Posterior vena cava (tissue), 2 donors: ENCODE data around the gene TGFB1I1. TPM values are rescaled to one million over a fixed set of nuclear protein-coding genes. Genes with fewer than 3 reads are reported as not detected.
A peak's percentile ranks its signal among the peaks of the same experiment; 100 is the strongest.
"Not testable (repeated sequence)": the region's sequence is repeated elsewhere in the genome, so short reads cannot be mapped to it uniquely, and the experiment has no call there.

Experiments used
- DNase-seq: peaks from one replicate; pipeline ENCODE4 v3.0.0-alpha.2; 2020; ENCODE audit warnings: low spot score
- intact Hi-C, 2 donors: fragments of 100-400 bp; cut with DNase I; formaldehyde crosslinking; loops; one replicate each; pipeline versions ENCODE4 v1.14.1 to v1.14.2; 2022 to 2023
- total RNA-seq, 2 donors: library from RNA; stranded (reverse); fragmentation: NEBNext Ultra II Directional; extraction: Animal tissue kit (Norgen Biotek cat#: 25700); gene quantifications; one replicate each; pipeline ENCODE4 v1.2.1, GENCODE V29; 2021
- donor health status: DM: yes; HTN: yes; CAD: no.
- donor health status: DM: yes; HTN: yes; CAD: no.

The TGFB1I1 gene
- total RNA-seq, 2 donors from 2014 or later = 232 to 239 TPM

DNA sequence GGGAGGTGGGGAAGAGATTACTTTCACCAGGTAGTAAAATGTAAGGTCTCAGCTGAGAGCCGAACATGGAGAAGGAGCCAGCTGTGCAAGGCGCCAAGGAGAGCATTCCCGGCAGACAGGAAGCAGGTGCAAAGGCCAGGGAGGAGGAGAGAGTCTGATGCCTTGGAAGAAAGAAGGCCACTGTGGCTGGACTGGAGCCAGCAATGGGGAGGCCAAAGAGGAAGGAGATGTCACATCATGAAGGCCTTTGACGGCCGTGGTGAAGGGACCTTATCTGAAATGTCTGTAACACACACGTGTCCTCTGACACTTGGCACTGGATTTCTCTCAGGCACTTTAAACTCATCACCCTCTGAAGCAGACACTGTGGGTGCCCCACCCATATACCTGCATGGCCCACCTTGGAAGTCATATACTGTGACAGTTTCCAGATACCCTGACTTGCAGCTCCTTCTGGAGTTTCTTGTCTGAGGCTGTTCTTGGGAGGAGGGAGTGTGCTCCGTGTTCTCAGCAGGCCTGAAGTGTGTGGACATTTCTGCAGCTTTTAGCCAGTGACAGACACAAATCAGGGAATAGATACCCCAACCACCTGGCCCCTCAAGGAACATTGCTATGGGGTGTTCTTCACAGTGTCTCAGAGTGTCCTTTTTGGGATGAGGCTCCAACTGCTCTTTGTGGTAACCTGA, 9.0 kb downstream of the TGFB1I1 start:
- intact Hi-C loops = no loop called here
- no peak for DNase-seq

DNA sequence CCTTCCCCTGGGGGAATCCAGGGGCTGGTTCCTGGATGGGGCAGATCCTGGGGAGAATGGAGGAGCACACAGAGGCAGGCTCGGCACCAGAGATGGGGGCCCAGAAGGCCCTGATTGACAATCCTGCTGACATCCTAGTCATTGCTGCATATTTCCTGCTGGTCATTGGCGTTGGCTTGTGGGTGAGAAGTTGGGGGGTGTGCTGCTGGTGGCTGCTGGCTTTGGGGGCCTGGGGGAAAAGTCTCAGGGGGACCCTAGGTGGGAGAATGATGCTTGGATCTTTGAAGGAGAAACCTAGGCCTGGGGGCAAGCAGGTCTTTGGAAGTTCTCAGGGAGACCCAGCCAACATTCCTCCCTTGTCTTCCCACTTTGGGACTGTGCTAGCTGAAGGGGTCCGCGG, 11.1 kb downstream of the TGFB1I1 start, which contains the start of gene SLC5A2:
Gene SLC5A2, plus strand, starts transcription at position 43 of the 400 bp plus-strand sequence. Its CDS starts 14 bp downstream, at position 57.
- peak; percentile 55 for DNase-seq

DNA sequence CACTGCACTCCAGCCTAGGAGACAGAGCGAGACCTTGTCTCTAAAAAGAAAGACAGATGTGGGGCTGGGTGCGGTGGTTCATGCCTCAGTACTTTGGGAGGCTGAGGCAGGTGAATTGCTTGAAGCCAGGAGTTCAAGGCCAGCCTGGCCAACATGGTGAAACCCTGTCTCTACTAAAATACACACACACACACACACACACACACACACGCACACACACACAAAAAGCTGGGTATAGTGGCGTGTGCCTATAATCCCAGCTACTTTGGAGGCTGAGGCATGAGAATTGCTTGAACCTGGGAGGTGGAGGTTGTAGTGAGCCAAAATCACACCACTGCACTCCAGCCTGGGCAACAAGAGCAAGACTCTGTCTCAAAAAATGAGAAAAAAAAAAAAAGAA, 12.1 kb downstream of the TGFB1I1 start:
- peak; percentile 43 for DNase-seq
- intact Hi-C loops = not testable (repeated sequence)

More for the DNA sequence above, 11.1 kb downstream of the TGFB1I1 start, which contains the start of gene SLC5A2:
- intact Hi-C loops = no loop called here

DNA sequence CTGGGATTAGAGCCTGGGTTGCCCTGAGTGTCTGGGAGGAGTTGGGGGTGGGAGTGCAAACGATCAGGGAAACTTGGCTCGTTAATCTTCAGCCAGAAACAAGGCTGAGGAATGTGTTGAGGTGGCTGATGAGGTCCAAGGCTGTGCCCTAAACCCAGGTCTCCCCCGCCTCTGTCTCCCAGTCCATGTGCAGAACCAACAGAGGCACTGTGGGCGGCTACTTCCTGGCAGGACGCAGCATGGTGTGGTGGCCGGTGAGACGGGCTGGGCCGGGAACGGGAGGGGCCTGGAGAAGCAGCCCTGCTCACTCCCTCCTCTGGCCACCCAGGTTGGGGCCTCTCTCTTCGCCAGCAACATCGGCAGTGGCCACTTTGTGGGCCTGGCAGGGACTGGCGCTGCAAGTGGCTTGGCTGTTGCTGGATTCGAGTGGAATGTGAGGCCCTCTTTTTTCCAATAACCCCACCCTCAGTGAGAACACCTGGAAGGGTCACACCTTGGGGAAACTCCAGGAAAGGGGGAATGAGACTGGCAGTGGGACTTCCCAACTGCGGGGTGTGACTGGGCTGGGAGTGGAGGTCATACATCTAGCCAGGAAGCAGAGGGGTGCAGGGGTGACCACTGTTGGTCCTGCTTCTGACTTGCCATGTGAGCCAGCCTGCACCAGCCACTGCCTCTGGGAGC, 12.7 kb downstream of the TGFB1I1 start:
- intact Hi-C loops = no loop called here
- DNase-seq = peak; percentile 80

DNA sequence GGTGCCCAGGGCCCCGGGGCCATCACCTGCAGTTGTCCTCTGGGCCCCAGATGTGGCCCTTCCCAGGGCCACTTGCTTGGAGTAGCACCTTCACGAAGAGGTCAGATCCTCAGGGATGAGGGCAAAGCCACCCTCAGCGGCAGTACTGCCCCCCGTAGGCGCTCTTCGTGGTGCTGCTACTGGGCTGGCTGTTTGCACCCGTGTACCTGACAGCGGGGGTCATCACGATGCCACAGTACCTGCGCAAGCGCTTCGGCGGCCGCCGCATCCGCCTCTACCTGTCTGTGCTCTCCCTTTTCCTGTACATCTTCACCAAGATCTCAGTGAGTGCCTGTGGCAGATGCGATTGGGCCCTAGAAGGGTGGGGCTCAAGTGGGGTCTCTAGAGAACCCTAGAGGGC, 13.6 kb downstream of the TGFB1I1 start:
- DNase-seq = peak; percentile 74
- intact Hi-C loops = no loop called here

DNA sequence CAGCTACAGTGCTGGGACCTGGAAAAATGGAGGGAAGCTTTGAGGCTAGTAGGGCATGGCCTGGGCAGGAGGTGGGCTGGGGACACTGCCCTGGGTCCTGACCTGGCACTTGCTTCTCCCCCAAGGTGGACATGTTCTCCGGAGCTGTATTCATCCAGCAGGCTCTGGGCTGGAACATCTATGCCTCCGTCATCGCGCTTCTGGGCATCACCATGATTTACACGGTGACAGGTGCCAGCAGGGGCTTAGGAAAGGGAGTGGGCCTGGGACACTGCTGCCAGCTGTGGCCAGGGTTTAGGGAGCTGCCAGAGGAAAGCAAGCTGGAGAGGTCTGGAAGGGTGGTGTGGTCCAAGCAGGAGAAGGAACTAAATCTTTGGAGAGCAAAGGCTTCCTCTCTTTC, 14.1 kb downstream of the TGFB1I1 start:
- DNase-seq = no peak
- intact Hi-C loops = no loop called here

DNA sequence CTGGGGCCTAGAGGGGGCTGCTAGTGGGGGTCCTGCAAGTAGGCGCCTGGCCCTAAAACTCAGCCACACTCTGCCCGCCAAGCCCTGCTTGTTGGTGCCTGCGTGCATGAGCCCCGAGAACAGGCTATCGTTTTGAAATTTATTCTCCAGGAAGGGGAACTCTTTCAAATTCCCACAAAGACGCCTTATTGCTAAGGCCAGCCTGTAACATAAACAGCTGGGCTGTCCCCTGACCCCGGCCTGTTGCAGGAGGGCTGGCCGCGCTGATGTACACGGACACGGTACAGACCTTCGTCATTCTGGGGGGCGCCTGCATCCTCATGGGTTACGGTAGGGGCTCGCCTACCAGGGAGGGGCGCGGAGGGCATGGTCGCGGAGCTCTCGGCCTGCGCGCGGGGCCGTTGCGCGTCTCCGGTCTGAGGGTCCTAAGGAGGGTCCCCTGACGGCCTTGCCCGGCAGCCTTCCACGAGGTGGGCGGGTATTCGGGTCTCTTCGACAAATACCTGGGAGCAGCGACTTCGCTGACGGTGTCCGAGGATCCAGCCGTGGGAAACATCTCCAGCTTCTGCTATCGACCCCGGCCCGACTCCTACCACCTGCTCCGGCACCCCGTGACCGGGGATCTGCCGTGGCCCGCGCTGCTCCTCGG, 15.2 kb downstream of the TGFB1I1 start:
- DNase-seq = peak; percentile 80

DNA sequence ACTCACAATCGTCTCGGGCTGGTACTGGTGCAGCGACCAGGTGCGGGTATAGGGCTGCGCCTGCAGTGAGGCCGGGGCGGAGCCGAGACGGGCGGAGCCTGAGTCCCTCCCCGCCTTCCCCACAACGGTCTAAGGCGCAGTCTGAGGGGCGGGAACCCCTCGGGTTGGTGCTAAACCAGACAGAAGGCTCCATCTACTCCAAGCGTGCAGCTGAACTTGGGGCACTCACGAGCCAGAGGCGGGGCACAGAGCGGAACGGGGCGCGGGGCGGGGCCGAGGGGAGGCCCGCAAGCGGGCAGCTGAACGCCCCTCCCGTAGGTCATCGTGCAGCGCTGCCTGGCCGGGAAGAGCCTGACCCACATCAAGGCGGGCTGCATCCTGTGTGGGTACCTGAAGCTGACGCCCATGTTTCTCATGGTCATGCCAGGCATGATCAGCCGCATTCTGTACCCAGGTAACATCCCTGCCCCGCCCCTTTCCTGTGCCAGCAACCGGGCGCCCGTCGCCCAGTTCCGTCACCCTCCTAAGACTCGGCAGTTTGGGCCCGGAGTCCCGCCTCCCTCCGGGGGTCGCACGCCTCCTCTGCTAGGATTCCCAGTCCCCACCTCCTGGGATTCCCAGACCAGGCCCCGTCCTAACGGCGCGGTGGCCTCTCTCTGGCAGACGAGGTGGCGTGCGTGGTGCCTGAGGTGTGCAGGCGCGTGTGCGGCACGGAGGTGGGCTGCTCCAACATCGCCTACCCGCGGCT, 15.9 kb downstream of the TGFB1I1 start:
- peak; percentile 84 for DNase-seq
- intact Hi-C loops = no loop called here

More for the DNA sequence above, 15.2 kb downstream of the TGFB1I1 start:
- intact Hi-C loops = no loop called here

DNA sequence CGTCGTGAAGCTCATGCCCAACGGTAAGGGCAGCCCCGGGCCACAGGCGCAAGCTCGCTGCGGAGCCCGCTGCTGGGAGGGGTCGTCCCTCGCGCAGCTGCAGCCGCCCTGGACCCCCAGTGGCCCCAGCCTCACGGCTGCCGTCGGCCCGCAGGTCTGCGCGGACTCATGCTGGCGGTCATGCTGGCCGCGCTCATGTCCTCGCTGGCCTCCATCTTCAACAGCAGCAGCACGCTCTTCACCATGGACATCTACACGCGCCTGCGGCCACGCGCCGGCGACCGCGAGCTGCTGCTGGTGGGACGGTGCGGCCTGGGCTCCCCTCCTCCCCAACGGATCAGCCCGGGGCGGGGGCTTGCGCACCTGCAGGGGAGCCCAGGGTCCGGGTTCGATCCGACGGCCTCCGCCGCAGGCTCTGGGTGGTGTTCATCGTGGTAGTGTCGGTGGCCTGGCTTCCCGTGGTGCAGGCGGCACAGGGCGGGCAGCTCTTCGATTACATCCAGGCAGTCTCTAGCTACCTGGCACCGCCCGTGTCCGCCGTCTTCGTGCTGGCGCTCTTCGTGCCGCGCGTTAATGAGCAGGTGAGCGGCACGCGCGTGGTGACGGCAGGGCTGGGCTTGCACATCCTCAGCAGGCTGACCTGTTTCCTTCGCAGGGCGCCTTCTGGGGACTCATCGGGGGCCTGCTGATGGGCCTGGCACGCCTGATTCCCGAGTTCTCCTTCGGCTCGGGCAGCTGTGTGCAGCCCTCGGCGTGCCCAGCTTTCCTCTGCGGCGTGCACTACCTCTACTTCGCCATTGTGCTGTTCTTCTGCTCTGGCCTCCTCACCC, 16.7 kb downstream of the TGFB1I1 start:
- peak; percentile 81 for DNase-seq
- intact Hi-C loops = no loop called here

DNA sequence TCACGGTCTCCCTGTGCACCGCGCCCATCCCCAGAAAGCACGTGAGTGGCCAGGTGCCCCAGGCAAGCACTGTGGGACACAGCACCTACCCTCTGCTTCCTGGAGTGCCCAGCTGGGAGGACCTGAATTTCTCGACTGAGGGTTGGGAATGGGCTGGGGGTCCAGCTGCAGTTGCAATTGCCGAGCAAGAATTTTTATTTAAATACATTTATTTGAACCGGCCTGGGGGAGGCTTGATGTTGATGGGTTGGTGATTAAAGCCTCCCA, 17.3 kb downstream of the TGFB1I1 start:
- DNase-seq = no peak
- intact Hi-C loops = no loop called here

DNA sequence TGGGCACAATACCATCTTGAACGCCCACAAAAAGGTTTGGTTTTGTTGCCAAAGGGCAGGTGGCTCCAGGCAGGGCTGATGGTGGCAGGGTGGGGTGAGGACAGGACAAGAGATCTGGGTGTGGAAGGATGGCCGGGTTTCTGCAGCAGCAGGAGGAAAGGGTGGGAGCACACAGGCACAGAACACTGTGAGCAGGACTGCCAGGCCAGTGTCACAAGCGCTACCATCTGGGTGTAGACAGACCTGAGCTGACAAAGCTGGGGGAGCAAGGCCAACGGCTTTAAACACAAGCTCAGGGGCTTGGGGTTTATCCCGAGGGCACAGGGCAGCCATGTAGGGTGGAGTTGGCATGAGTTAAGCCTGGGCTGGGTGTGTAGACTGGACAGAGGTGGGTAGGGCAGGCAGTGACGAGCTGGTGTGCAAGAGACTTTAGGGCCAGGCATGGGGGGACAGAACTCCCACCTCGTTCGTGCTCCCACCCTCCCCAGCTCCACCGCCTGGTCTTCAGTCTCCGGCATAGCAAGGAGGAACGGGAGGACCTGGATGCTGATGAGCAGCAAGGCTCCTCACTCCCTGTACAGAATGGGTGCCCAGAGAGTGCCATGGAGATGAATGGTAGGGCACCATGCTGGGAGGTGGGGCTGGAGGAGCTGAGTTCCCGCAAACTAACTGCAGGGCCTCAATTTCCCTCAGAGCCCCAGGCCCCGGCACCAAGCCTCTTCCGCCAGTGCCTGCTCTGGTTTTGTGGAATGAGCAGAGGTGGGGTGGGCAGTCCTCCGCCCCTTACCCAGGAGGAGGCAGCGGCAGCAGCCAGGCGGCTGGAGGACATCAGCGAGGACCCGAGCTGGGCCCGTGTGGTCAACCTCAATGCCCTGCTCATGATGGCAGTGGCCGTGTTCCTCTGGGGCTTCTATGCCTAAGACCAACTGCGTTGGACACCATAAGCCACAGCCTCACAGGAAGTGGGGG, 17.9 kb downstream of the TGFB1I1 start:
- DNase-seq = peak; percentile 54
- intact Hi-C loops = loop anchor here in 1 of 2 donors (10.0 kb wide), 1 partner anchor 1755 kb away; no protein-coding TSS in a partner anchor

DNA sequence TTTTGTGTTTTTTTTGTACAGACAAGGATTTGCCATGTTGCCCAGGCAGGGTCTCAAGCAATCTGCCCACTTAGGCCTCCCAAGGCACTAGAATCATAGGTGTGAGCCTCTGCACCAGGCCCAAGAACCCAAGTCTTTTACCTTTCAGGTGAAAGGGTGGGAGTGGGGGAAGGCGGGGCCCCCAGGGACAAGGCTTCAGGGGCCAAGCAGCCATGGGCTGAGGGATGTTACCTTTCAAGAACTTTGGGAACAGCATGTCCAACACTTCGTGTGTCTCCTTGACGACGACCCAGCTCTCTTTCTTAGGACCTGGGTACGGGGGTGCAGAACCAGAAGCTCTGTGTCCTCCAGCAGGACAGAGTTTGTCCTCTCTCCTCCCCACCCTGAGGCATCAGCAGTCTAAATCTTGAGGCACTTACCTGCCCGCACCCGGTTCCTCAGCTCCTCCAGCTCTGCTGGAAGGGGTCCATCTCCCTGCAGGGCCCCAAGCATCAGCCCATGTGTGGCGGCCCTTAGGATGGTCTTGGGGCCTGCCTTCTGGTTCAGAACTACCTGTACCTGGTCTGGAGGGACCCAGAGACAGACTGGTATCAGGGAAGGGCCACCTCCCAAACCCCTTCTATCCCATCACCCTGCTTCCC, 19.9 kb downstream of the TGFB1I1 start:
- peak; percentile 71 for DNase-seq
- intact Hi-C loops = loop anchor here in 1 of 2 donors (10.0 kb wide), 1 partner anchor 1757 kb away; no protein-coding TSS in a partner anchor

DNA sequence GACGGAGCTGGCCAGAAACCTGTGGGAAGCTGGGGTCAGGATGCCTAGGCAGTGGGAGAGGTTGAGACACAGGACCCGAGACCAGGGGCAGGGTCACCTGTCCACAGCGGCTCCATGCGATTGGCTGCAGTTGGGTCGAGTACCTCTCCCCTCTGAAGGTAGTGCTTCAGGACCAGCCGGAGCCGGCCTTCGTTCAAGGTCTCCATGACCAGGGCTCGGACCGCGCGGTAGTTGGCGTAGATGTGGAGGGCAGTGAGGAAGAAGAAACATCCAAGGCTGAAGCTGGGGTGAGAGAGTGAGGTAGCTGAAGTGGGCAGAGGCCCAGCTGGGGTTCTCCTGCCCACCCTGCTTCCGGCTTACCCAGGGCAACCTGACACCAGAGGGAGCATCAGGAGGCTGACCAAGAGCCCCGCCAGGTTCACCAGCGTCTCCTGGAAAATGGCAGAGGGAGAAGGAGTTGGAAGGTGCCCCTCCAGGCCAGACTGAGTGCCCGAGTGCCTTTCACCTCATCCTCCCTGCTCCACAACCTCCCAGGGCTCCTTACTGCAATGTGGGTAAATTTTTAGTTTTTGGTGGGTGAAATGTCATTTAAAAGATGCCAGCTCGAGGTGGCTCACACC, 21.7 kb downstream of the TGFB1I1 start:
- intact Hi-C loops = loop anchor here in 1 of 2 donors (10.0 kb wide), 1 partner anchor 1759 kb away; no protein-coding TSS in a partner anchor
- peak; percentile 58 for DNase-seq

DNA sequence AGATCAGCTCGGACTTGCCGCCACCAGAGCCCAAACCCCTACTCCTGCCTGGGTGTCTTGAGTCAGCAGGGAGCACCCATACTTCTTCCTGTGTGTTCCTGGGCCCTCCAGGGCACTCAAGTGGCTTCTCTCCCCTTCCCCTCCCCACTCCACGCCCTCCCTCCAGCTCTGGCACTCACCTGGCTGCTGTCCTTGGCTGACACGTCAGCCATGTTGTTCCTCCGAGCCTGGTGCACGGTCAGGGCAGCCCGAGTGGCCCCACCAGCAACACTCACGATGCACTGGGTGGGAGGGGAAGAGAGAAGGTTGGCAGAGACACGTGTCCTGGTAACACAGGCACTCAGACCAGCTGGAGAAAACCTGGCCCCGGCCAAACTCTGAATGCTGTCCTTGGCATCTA, 24.7 kb downstream of the TGFB1I1 start:
- intact Hi-C loops = loop anchor here in 1 of 2 donors (10.0 kb wide), 1 partner anchor 1762 kb away; no protein-coding TSS in a partner anchor
- DNase-seq = peak; percentile 66

DNA sequence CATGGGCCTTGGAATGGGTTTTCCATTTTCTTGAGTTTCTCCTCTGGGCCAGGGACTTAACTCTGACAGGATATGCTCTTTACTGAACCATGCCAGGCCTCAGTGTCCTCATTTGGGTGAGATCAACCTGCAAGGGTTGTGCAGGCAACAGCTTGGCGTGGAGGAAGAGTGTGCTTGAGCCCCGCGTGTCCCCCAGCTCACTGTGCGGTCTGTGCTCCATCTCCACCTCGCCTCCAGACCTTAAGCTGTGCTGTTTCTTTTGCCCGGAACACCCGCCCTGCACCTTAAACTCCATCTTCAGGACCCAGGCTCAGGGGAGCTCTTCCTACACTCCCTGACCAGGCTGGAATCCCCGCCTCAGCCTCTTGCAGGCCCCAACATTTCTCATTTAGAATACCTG, 26.5 kb downstream of the TGFB1I1 start:
- DNase-seq = peak; percentile 50
- intact Hi-C loops = loop anchor here in 1 of 2 donors (10.0 kb wide), 1 partner anchor 1764 kb away; no protein-coding TSS in a partner anchor

DNA sequence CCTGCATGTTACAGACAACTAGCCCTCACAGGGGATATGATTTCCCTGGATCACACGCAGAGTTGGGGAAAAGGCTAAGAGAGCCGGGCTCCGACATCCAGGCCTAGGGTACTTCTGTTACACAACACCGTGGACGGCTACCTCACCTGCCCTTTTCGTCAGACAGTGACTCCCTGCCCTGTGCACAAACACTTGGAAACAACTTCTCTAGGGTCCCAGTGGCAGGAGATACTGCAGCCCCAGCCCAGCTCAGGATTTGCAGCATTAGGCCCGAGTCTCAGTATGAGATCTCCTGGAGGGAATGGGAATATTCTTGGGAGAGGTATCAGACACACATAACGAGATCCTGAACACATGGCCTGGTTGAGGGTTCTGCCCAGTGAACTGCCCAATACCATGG, 28.0 kb downstream of the TGFB1I1 start:
- DNase-seq = peak; percentile 52

More for the DNA sequence above, 28.0 kb downstream of the TGFB1I1 start:
- intact Hi-C loops = loop anchor here in 1 of 2 donors (10.0 kb wide), 1 partner anchor 1765 kb away; no protein-coding TSS in a partner anchor
